Endothelial cell of umbilical vein (primary cell): ENCODE results near the gene CTDSPL. TPM values are rescaled to one million over a fixed set of nuclear protein-coding genes. Genes with fewer than 3 reads are reported as not detected.

Source experiments
- BruUV-seq: library from RNA; stranded (reverse); fragments of 400-500 nt; replicated peaks from 2 replicates; lab custom pipeline; 2021; lab: Mats Ljungman, UMichigan
- CTCF ChIA-PET: fragments of 300-600, 350-600 bp; sonication (Branson Sonifier 250); formaldehyde crosslinking; loops from one replicate; lab custom pipeline; 2021; ENCODE audit warnings: antibody characterized with exemption, inconsistent platforms; lab: Charles Lee
- POLR2A ChIA-PET: fragments of 300-600, 350-600 bp; sonication (Branson Sonifier 250); formaldehyde crosslinking; loops from one replicate; lab custom pipeline; 2021; ENCODE audit warnings: antibody characterized with exemption, inconsistent platforms; lab: Charles Lee
- DNase-seq: peaks from one replicate; pipeline ENCODE4 v3.0.0-alpha.2; 2011; ENCODE audit warnings: low read depth, low spot score
- FAIRE-seq: peaks from 2 replicates; lab custom pipeline; 2011; peaks lifted over from hg19 to GRCh38; lab: Jason Lieb, UNC
- H2AFZ ChIP-seq: 2 replicates; pipeline ENCODE4 v1.6.0; 2012; ENCODE audit warnings: low read depth, low read length, control low read depth, inconsistent platforms
- H3K27ac ChIP-seq: 2 replicates; pipeline ENCODE4 v1.5.1; 2011; ENCODE audit warnings: low read depth, mild to moderate bottlenecking, control low read depth, low read length, moderate library complexity; ENCODE audit not compliant: insufficient read depth
- H3K27me3 ChIP-seq, 2 experiments: 2 replicates each; pipeline versions ENCODE4 v1.6.0 to v1.6.1; 2011; ENCODE audit warnings: low read length in 2 of 2, mixed read lengths in 1 of 2; ENCODE audit not compliant: control insufficient read depth in 2 of 2, insufficient read depth in 2 of 2
- H3K36me3 ChIP-seq, 2 experiments: 2 replicates in 1 of 2; 3 replicates in 1 of 2; pipeline ENCODE4 v1.5.1; 2011; ENCODE audit warnings: low read length in 2 of 2, mild to moderate bottlenecking in 1 of 2, moderate library complexity in 1 of 2; ENCODE audit not compliant: control insufficient read depth in 2 of 2, insufficient read depth in 2 of 2; ENCODE audit errors: extremely low read depth in 1 of 2
- H3K4me1 ChIP-seq: 3 replicates; pipeline ENCODE4 v1.5.1; 2011; ENCODE audit warnings: mild to moderate bottlenecking, low read length; ENCODE audit not compliant: control insufficient read depth, insufficient read depth; ENCODE audit errors: extremely low read depth
- H3K4me2 ChIP-seq: 2 replicates; pipeline ENCODE4 v1.6.1; 2011; ENCODE audit warnings: low read length, control low read depth, mixed read lengths; ENCODE audit not compliant: insufficient read depth
- H3K4me3 ChIP-seq, 3 experiments: fragments of 200-600 bp in 1 of 3; sonication (generic), shearing (Covaris generic) in 1 of 3; replicated peaks in 1 of 3; 2 replicates each; pipeline ENCODE4 v1.5.1; 2011 to 2016; ENCODE audit warnings: control low read depth in 3 of 3, low read length in 3 of 3, mild to moderate bottlenecking in 2 of 3, inconsistent platforms in 1 of 3, low read depth in 1 of 3, moderate library complexity in 1 of 3; ENCODE audit not compliant: insufficient read depth in 1 of 3
- H3K79me2 ChIP-seq: 2 replicates; pipeline ENCODE4 v1.6.0; 2012; ENCODE audit warnings: low read length, inconsistent platforms; ENCODE audit not compliant: control insufficient read depth, insufficient read depth
- H3K9ac ChIP-seq: replicated peaks from 2 replicates; pipeline ENCODE3; 2011; ENCODE audit warnings: low read length, control low read depth; ENCODE audit not compliant: insufficient read depth; ENCODE audit errors: extremely low read depth
- H3K9me1 ChIP-seq: replicated peaks from 3 replicates; pipeline ENCODE4 v1.6.0; 2011; ENCODE audit warnings: mild to moderate bottlenecking, low read length; ENCODE audit not compliant: control insufficient read depth, insufficient read depth; ENCODE audit errors: extremely low read depth
- H3K9me3 ChIP-seq: replicated peaks from 2 replicates; pipeline ENCODE4 v1.5.1; 2012; ENCODE audit warnings: low read length, inconsistent platforms; ENCODE audit not compliant: control insufficient read depth, insufficient read depth
- H4K20me1 ChIP-seq: replicated peaks from 2 replicates; pipeline ENCODE3; 2011; ENCODE audit warnings: mild to moderate bottlenecking, low read length; ENCODE audit not compliant: control insufficient read depth, insufficient read depth; ENCODE audit errors: extremely low read depth
- CTCF ChIP-seq, 2 donors: IDR thresholded peaks; 1 replicate in 1 of 2; 2 replicates in 1 of 2; pipeline ENCODE4 v1.5.1; 2011; ENCODE audit warnings: low read length in 2 of 2, mild to moderate bottlenecking in 2 of 2, moderate library complexity in 2 of 2, control low read depth in 1 of 2, inconsistent platforms in 1 of 2, low read depth in 1 of 2; ENCODE audit not compliant: insufficient read depth in 1 of 2; ENCODE audit errors: extremely low read depth in 1 of 2
- EZH2 ChIP-seq: IDR thresholded peaks from 2 replicates; pipeline ENCODE4 v1.6.1; 2012; ENCODE audit warnings: borderline replicate concordance, low read depth, mild to moderate bottlenecking, moderate library complexity, low read length, inconsistent platforms; ENCODE audit not compliant: severe bottlenecking
- FOS ChIP-seq: IDR thresholded peaks from 2 replicates; pipeline ENCODE4 v1.6.1; 2011; ENCODE audit warnings: mild to moderate bottlenecking, low read length, moderate library complexity, borderline replicate concordance; ENCODE audit not compliant: insufficient read depth
- GATA2 ChIP-seq: IDR thresholded peaks from 2 replicates; pipeline ENCODE4 v1.7.0; 2011; ENCODE audit warnings: low read depth, mild to moderate bottlenecking, moderate library complexity, mixed read lengths, low read length; ENCODE audit not compliant: insufficient read length, insufficient read depth
- JUN ChIP-seq: IDR thresholded peaks from 2 replicates; pipeline ENCODE4 v1.6.1; 2011; ENCODE audit warnings: borderline replicate concordance, low read depth; ENCODE audit not compliant: insufficient read length, insufficient read depth
- MAX ChIP-seq: IDR thresholded peaks from 2 replicates; pipeline ENCODE4 v1.6.1; 2011; ENCODE audit not compliant: insufficient read depth, insufficient read length
- MYC ChIP-seq: IDR thresholded peaks from one replicate; pipeline ENCODE4 v1.6.1; 2011; ENCODE audit warnings: mild to moderate bottlenecking, low read depth, low read length
- POLR2A ChIP-seq: IDR thresholded peaks from 2 replicates; pipeline ENCODE4 v1.6.1; 2012; ENCODE audit warnings: low read depth, mild to moderate bottlenecking, control low read depth, low read length
- POLR2AphosphoS5 ChIP-seq: IDR thresholded peaks from 2 replicates; pipeline ENCODE4 v1.6.1; 2012; ENCODE audit warnings: low read depth, mild to moderate bottlenecking, control low read depth, low read length, moderate library complexity; ENCODE audit not compliant: insufficient read depth
- dilution Hi-C: fragments of 300-500 bp; cut with MboI; formaldehyde crosslinking; loops from one replicate; pipeline ENCODE4 v1.15.0; 2019; ENCODE audit warnings: low sequenced_read_pairs; ENCODE audit not compliant: extremely low pct_ligation_motif_present
- intact Hi-C: fragments of 100-400 bp; cut with micrococcal nuclease; formaldehyde crosslinking; loops from one replicate; pipeline ENCODE4 v1.10.0; 2022
- polyA plus RNA-seq, 4 experiments: library from polyadenylated mRNA; depleted of rRNA in 3 of 4; stranded (reverse) in 3 of 4; unstranded in 1 of 4; fragments of >200 nt; gene quantifications; 2 replicates each; pipeline versions ENCODE4 v1.2.1 to v1.2.3, GENCODE V29; 2011 to 2012; ENCODE audit warnings: missing spikeins in 1 of 4
- total RNA-seq: library from RNA; stranded (reverse); gene quantifications from 2 replicates; pipeline ENCODE4 v1.2.3, GENCODE V29; 2021

The CTDSPL gene
- total and polyA plus RNA-seq, 2 donors (not counting 3 experiments of a cell fraction or from before 2014, with no cell fraction given) = 30.1 to 43.2 TPM

- ChIA-PET POLR2A (no interaction called here), CTCF (interaction anchor here (1.0 to 3.6 kb wide), 5 partner anchors 10 to 342 kb away, joined by 3 to 34 read pairs (median 6); no protein-coding TSS in a partner anchor)
- BruUV-seq = no TSS peak
- Histone ChIP-seq H3K36me3 (peaks cover 0 to 13% of the 10 kb centered on the region in 2 experiments), H3K9me1 (no peaks in the 10 kb centered on the region), H2AFZ (no peak overlapping the region), H3K9me3 (no peaks in the 10 kb centered on the region), H3K79me2 (no peaks in the 10 kb centered on the region), H3K9ac (no peak overlapping the region), H3K27ac (no peak overlapping the region), H3K4me3 (no peak overlapping the region), H3K4me1 (peaks cover 4% of the 10 kb centered on the region), H3K27me3 (no peaks in the 10 kb centered on the region), H3K4me2 (no peak overlapping the region), H4K20me1 (no peaks in the 10 kb centered on the region)
- dilution Hi-C loops (no loop called here), intact Hi-C loops (loop anchor here (1.0 kb wide), 2 partner anchors 29 to 148 kb away; no protein-coding TSS in a partner anchor)
- TF ChIP-seq FOS (no peak), MYC (no peak), JUN (no peak), CTCF (IDR thresholded peaks at IDR 0.05; ENCODE audit: extremely low read depth in 1 of 2, insufficient read depth in 1 of 2, low read depth in 1 of 2, low read length in 2 of 2) (no peak), MAX (no peak), POLR2A (no peak), GATA2 (no peak), POLR2AphosphoS5 (no peak), EZH2 (no peak)
- DNase-seq (no peak), FAIRE-seq (no peak)
Observed at GRCh38 chr3:38002940-38003339, 141.3 kb downstream of the CTDSPL start.
